HG03469 (cell line): ENCODE results near the gene MAP3K4.
"Not testable (repeated sequence)": the region's sequence is repeated elsewhere in the genome, so short reads cannot be mapped to it uniquely, and the experiment has no call there.

Source experiments
- ATAC-seq: cut with Tn5 transposase; IDR thresholded peaks from one replicate; pipeline ENCODE4 v1.9.1; 2021; ENCODE audit warnings: mild to moderate bottlenecking, moderate library complexity, moderate number of reproducible peaks; ENCODE audit not compliant: unreplicated experiment

MAP3K4 gene

DNA sequence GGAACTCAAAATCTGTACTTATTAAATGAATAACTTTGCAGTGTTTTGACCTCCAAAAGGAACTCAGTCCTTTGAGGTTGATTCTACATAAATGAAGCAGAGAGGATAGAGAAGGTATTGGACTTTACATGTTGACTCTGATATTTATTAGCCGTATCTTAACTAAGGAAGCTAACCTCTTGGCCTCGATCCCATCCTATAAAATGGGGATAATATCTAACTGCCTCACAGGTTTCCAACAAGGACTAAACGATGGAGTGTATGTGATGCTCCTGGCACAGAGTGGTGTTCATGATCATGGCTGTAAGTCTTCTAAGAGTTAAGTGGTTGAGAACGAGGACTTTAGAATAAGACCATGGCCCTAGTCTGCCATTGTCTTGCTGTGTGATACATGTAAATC lies 24.2 kb upstream of the MAP3K4 start:
- ATAC-seq: no peak

DNA sequence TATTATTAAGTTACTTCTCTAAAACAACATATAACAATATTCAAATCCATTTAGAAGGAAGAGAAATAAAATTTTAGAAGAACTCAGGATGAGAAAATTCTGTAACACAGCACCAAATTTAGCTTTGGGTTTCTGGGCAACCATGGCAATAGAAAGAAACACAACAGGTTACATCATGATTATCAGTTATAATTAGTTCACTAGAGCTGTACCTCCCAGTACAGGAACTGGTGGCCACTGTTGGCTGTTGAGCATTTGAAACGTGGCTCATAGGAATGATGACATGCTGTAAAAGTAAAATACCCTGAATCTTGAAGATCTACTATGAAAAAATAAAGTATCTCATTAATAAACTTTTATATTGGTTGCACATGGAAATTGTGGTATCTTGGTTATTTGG lies 23.7 kb upstream of the MAP3K4 start:
- ATAC-seq: peak; percentile 43

DNA sequence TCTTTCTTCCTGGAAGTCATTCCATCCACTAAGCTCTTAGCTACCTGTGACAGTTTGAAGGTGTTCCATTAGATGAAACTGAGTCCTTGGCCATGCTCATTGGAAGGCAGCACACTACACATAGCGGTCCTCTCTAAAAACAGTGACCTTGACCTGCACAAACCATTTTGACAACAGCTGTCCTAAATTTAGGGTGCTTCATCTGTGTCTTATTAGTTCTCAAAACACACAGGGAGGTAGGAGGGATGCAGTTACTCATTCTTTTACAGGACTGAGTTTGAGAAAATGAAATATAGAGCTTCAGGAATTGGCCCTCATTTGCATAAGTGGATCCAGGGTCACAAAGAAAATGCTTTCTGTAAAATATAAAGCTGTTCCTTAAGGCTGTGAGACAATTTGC lies 20.4 kb upstream of the MAP3K4 start:
- no peak for ATAC-seq

GRCh38 chr6:160972111-160972510 lies 19.5 kb upstream of the MAP3K4 start:
- peak; percentile 82 for ATAC-seq

- not testable (repeated sequence) for ATAC-seq
Observed at GRCh38 chr6:160972594-160972993, 19.0 kb upstream of the MAP3K4 start.

GRCh38 chr6:160973311-160974250 lies 18.0 kb upstream of the MAP3K4 start:
- ATAC-seq: no peak

- ATAC-seq: no peak
Observed at GRCh38 chr6:160974304-160974771, 17.2 kb upstream of the MAP3K4 start.

- no peak for ATAC-seq
Observed at GRCh38 chr6:160975162-160975561, 16.4 kb upstream of the MAP3K4 start.

- not testable (repeated sequence) for ATAC-seq
Observed at GRCh38 chr6:160975961-160976360, 15.6 kb upstream of the MAP3K4 start.

DNA sequence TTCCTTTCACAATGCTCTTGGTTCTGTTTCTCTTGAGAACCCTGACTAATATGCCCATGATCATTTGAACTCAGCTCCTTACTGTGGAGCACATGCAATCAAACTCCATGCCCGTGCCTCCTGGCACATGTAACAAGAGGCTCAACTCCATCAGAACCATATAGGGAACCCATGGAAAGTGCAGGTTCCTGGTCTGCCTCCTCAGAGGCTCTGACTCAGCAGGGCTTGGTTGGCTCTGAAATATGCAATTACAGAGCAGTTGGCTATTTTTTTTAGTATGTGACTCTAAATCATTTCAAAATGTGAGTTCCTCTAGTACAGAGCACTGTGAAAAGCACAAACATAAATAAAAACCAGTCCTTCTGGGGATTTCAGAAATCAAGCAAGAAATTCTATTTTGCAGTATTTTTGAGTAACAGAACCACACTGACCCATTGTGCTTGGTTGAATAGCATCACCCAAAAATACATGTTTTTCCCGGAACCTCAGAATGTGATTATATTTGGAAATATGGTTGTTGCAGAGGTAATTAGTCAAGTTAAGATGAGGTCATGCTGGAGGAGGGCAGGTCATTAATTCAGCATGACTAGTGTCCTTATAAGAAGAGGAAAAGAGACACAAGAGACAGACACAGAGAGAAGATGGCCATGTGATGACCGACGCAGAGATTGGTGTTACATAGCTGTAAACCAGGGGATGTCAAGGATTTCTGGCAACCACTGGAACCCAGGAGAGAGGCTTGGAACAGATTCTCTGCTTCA lies 13.2 kb upstream of the MAP3K4 start:
- ATAC-seq: no peak

DNA sequence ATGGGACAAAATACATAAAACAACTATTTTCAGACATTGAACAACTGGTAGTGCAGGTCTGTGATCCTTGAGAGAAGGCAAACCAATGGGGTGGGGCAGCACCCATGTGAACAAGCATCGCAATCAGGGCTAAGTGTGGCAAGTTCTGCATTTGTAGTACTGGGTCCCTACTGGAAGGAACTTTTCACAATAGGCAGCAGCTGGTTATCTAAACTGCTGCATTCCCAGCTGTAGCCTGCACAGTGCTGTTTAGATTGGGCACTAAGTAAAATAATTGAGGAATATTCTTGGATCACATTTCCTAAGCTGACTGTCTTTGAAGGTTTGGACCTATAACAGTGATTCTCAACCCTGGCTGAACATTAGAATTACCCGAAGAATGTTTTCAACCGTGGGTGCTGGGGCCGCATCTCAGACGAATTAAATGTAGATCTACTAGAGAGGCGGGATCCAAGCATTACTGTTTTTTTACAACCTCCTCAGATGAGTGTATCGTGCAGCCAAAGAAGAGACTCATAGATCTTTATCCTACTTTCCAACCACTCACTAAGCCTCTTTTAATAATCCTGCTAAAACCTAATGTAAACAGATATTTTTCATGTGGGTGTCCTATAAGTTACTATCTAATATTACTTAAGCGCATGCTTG lies 12.4 kb upstream of the MAP3K4 start:
- ATAC-seq: no peak

GRCh38 chr6:160983377-160983948 lies 8.1 kb upstream of the MAP3K4 start:
- ATAC-seq: not testable (repeated sequence)

GRCh38 chr6:160986851-160987250 lies 4.7 kb upstream of the MAP3K4 start:
- ATAC-seq: no peak

GRCh38 chr6:160987265-160987664 lies 4.3 kb upstream of the MAP3K4 start:
- ATAC-seq: no peak

- no peak for ATAC-seq
Observed at GRCh38 chr6:160990847-160991405, 643 bp upstream of the MAP3K4 start.

DNA sequence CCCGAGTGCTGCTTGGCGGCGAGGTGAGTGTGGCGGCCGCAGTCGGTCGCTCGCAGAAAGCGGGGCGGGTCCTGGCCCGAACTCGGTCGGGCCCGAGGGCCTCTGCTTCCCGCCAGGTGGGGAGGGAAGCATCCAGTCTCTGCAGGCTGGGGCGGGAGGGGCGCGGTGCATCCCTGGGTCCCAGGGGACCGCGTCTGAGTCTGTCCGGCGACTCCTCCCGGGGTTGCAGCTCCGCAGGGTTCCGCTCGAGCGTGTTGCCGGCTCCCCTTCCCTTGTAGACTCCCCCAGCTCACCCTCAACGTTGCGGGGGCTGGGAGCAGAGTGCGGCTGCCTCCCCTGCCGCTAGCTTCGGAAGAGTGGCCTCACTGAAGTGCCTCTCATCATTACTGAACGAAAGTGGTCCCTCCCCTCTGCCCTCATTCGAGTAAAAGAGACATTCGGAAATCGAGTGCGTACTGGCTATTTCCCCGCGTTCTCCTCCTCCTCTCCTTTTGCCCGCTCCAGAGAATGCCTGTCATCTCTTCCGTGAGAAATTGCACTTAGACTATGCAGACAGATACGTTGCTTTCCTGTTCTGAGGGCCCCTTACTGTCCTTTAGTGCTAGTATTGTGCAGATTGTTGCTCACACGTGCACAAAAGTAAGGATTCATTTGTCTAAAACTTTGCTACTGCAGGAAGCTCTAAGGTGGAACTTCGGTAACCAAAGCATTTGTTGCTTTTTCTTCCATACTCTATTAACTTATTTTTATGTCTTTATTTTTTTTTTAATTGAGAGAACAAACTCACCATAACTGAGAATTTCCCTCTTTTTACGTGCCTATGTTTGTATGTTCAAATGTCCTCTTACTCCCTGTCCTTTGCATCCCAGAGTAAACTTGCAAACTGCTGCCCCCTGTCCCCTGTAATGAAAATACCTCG lies 751 bp downstream of the MAP3K4 start:
- ATAC-seq: peak; percentile 27

DNA sequence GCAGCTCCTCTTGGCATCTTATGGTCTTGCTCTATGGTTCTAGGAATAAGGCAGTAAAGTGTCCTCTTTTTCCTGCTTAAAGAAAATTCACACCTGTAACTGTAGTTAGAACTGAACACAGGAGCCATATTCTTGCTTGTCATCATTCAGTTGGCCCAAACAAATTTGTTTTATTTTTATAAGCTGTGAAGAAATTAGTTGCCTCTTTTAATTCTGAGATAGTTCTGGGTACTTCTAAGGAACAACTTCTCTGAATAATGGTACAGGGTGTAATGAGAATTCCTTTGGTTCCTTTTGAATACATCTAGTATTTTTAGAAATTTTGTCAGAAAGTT lies 1.4 kb downstream of the MAP3K4 start:
- no peak for ATAC-seq

GRCh38 chr6:160995271-160995670 lies 3.7 kb downstream of the MAP3K4 start:
- no peak for ATAC-seq

GRCh38 chr6:160996131-160996601 lies 4.6 kb downstream of the MAP3K4 start:
- ATAC-seq: no peak

DNA sequence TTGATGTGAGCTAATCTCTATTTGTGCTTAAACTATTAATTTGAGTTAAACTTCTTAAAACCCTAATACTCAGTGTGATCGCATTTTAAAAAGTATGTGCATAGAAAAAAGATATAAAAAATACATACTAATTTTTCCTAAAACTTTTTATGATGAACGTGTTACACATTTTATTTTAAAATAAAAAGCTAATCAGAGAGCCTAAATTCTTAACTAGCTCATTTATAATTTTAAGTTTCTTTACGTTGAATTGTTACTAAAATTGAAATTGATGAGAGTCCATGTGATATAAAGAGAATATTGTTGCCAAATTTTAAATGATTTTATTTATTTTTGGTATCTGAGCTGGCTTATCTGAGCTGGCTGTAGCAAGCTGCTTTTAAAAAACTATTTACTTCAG lies 6.6 kb downstream of the MAP3K4 start:
- ATAC-seq: no peak
